GM21360 (cell line): Measurements from ENCODE around the gene ACTG1.
"Not testable (repeated sequence)": the region's sequence is repeated elsewhere in the genome, so short reads cannot be mapped to it uniquely, and the experiment has no call there.

ENCODE experiments used
- ATAC-seq: cut with Tn5 transposase; IDR thresholded peaks from one replicate; pipeline ENCODE4 v1.9.1; 2021; ENCODE audit warnings: mild to moderate bottlenecking, moderate library complexity; ENCODE audit not compliant: unreplicated experiment

Gene ACTG1

GRCh38 chr17:81533339-81534141 is 20.9 kb upstream of the ACTG1 start:
- no peak for ATAC-seq

- ATAC-seq: no peak
Observed at GRCh38 chr17:81532490-81533287, 20.1 kb upstream of the ACTG1 start.

- not testable (repeated sequence) for ATAC-seq
Observed at GRCh38 chr17:81531998-81532404, 19.4 kb upstream of the ACTG1 start.

GRCh38 chr17:81531013-81531412 is 18.4 kb upstream of the ACTG1 start:
- not testable (repeated sequence) for ATAC-seq

GRCh38 chr17:81529437-81529803 is 16.8 kb upstream of the ACTG1 start:
- no peak for ATAC-seq

- ATAC-seq: no peak
Observed at GRCh38 chr17:81528651-81529436, 16.2 kb upstream of the ACTG1 start.

- no peak for ATAC-seq
Observed at GRCh38 chr17:81528384-81528650, 15.7 kb upstream of the ACTG1 start.

- ATAC-seq: no peak
Observed at GRCh38 chr17:81527591-81528383, 15.2 kb upstream of the ACTG1 start, which contains the start of gene FSCN2. Gene FSCN2, plus strand, starts transcription at chr17:81528377. Its CDS starts 155 bp downstream, at chr17:81528532.

- no peak for ATAC-seq
Observed at GRCh38 chr17:81526662-81527571, 14.3 kb upstream of the ACTG1 start.

GRCh38 chr17:81524865-81525159 is 12.2 kb upstream of the ACTG1 start:
- ATAC-seq: no peak

GRCh38 chr17:81524039-81524864 is 11.7 kb upstream of the ACTG1 start:
- no peak for ATAC-seq

- ATAC-seq: no peak
Observed at GRCh38 chr17:81523402-81524038, 10.9 kb upstream of the ACTG1 start.

- ATAC-seq: no peak
Observed at GRCh38 chr17:81522491-81523401, 10.1 kb upstream of the ACTG1 start.

GRCh38 chr17:81520021-81520901 is 7.7 kb upstream of the ACTG1 start:
- no peak for ATAC-seq

- ATAC-seq: no peak
Observed at GRCh38 chr17:81519284-81520020, 6.9 kb upstream of the ACTG1 start.

- ATAC-seq: no peak
Observed at GRCh38 chr17:81518785-81519283, 6.2 kb upstream of the ACTG1 start.
